ENCODE results near the gene EHBP1.

DNA sequence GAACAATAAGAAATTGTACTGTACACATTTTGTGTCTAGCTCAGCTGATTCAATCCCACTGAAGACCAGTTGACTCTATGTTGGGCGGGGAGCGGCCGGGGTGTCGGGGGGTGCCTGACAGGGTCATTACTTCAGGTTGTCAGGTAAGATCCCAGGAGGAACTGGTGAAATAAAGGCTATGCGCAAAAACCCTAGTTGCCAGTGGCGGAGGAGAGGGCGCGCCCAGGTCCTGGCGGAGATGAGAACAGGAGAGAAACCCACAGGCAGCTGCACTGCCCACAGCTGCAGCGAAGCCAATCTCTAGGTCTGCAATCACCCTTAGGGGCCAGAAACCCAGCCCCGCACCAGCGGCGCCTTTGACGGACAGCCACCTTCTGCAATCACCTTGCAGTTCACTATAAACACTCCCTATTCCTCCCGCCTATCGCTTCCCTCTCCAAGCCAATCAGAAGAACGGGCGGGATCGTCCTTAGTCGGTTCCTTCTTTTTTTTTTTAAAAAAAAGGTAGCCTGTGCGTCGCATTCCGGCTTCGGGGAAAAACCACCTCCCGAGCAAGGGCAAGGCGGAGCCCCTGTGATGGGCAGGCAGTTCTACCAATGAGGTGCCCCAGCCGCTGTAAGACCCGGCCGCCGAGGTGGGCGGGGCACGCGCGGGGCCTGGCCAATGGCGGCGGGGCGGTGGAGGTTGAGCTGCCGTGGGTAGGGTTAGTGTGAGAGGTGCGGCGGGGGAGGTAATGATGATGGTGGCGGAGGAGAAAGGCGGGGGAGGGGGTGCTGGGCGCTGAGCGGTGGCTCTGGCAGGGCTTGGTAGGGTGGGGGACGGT, at the start of gene EHBP1:
- TF ChIP-seq RAD21 (IDR thresholded peaks at IDR 0.05; ENCODE audit: low read depth) (no peak), CEBPB (IDR thresholded peaks at IDR 0.05) (no peak), TAF1 (IDR thresholded peaks at IDR 0.05; ENCODE audit: low read depth) (peak; percentile 68), CREB1 (IDR thresholded peaks at IDR 0.05; ENCODE audit: low read depth) (no peak), YY1 (IDR thresholded peaks at IDR 0.05; ENCODE audit: low read depth) (peak; percentile 83)
- TF ChIP-seq, protein P1, sequence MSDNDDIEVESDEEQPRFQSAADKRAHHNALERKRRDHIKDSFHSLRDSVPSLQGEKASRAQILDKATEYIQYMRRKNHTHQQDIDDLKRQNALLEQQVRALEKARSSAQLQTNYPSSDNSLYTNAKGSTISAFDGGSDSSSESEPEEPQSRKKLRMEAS (IDR thresholded peaks at IDR 0.05): peak; percentile 6; the same call in 1 of the 2 replicates
- TF ChIP-seq, protein P2, sequence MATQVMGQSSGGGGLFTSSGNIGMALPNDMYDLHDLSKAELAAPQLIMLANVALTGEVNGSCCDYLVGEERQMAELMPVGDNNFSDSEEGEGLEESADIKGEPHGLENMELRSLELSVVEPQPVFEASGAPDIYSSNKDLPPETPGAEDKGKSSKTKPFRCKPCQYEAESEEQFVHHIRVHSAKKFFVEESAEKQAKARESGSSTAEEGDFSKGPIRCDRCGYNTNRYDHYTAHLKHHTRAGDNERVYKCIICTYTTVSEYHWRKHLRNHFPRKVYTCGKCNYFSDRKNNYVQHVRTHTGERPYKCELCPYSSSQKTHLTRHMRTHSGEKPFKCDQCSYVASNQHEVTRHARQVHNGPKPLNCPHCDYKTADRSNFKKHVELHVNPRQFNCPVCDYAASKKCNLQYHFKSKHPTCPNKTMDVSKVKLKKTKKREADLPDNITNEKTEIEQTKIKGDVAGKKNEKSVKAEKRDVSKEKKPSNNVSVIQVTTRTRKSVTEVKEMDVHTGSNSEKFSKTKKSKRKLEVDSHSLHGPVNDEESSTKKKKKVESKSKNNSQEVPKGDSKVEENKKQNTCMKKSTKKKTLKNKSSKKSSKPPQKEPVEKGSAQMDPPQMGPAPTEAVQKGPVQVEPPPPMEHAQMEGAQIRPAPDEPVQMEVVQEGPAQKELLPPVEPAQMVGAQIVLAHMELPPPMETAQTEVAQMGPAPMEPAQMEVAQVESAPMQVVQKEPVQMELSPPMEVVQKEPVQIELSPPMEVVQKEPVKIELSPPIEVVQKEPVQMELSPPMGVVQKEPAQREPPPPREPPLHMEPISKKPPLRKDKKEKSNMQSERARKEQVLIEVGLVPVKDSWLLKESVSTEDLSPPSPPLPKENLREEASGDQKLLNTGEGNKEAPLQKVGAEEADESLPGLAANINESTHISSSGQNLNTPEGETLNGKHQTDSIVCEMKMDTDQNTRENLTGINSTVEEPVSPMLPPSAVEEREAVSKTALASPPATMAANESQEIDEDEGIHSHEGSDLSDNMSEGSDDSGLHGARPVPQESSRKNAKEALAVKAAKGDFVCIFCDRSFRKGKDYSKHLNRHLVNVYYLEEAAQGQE (IDR thresholded peaks at IDR 0.05; ENCODE audit: low read depth): no peak
